GM21825 (cell line): ENCODE data around the gene GPR107.

ENCODE experiments used
- ATAC-seq: cut with Tn5 transposase; IDR thresholded peaks from one replicate; pipeline ENCODE4 v1.9.1; 2021; ENCODE audit warnings: mild to moderate bottlenecking, moderate library complexity; ENCODE audit not compliant: unreplicated experiment

The GPR107 gene

GRCh38 chr9:130155647-130156046 is 101.9 kb downstream of the GPR107 start:
- no peak for ATAC-seq

GRCh38 chr9:130156672-130157071 is 103.0 kb downstream of the GPR107 start:
- no peak for ATAC-seq

- no peak for ATAC-seq
Observed at GRCh38 chr9:130157079-130157478, 103.4 kb downstream of the GPR107 start.

- no peak for ATAC-seq
Observed at GRCh38 chr9:130158001-130158400, 104.3 kb downstream of the GPR107 start.

- no peak for ATAC-seq
Observed at GRCh38 chr9:130159057-130159456, 105.4 kb downstream of the GPR107 start.

GRCh38 chr9:130159915-130160670 is 106.4 kb downstream of the GPR107 start:
- no peak for ATAC-seq

GRCh38 chr9:130160862-130161470 is 107.3 kb downstream of the GPR107 start:
- no peak for ATAC-seq

- no peak for ATAC-seq
Observed at GRCh38 chr9:130165579-130165978, 111.9 kb downstream of the GPR107 start.

- ATAC-seq: no peak
Observed at GRCh38 chr9:130166399-130166798, 112.7 kb downstream of the GPR107 start.

GRCh38 chr9:130167927-130168326 is 114.2 kb downstream of the GPR107 start:
- no peak for ATAC-seq

- ATAC-seq: no peak
Observed at GRCh38 chr9:130171226-130172148, 117.8 kb downstream of the GPR107 start.

- ATAC-seq: no peak
Observed at GRCh38 chr9:130172161-130172857, 118.6 kb downstream of the GPR107 start, which contains the start of gene NCS1. Gene NCS1 (plus strand): TSS chr9:130172404. CDS start chr9:130172664, 260 bp downstream.

GRCh38 chr9:130172858-130173665 is 119.4 kb downstream of the GPR107 start:
- no peak for ATAC-seq

- ATAC-seq: no peak
Observed at GRCh38 chr9:130173666-130173983, 119.9 kb downstream of the GPR107 start.

GRCh38 chr9:130174025-130174424 is 120.3 kb downstream of the GPR107 start:
- no peak for ATAC-seq

GRCh38 chr9:130174920-130175321 is 121.2 kb downstream of the GPR107 start:
- ATAC-seq: no peak

GRCh38 chr9:130175355-130175754 is 121.6 kb downstream of the GPR107 start:
- ATAC-seq: no peak

- no peak for ATAC-seq
Observed at GRCh38 chr9:130176760-130177159, 123.1 kb downstream of the GPR107 start.

- no peak for ATAC-seq
Observed at GRCh38 chr9:130177898-130178805, 124.4 kb downstream of the GPR107 start.
